DLD1 (cell line): ENCODE data around the gene MYBPC3.

ENCODE experiments used
- in situ Hi-C: cut with HindIII; loops from 2 replicates; pipeline ENCODE4 v1.10.0; 2017; ENCODE audit warnings: low sequenced_read_pairs

Gene MYBPC3

DNA sequence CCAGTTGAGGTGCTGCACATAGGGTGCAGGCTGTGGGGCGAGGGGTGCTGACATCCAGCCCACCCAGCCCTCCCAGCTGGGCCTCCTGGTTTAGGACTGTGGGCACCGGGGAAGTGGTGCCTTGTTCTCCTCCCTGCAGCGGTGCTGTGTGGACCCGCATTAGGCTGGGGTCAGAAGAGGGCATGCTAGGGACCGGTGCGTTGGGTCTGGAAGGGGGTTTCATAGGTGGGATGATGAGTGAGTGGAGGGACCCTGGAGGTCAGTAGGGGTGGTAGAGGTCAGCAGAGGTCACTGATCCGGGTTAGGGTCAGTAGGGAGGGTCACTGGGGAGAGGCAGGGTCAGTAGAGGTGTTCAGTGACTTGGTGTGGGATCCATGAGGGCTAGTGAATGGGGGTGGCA is 6.7 kb upstream of the MYBPC3 start:
- in situ Hi-C loops = no loop called here

DNA sequence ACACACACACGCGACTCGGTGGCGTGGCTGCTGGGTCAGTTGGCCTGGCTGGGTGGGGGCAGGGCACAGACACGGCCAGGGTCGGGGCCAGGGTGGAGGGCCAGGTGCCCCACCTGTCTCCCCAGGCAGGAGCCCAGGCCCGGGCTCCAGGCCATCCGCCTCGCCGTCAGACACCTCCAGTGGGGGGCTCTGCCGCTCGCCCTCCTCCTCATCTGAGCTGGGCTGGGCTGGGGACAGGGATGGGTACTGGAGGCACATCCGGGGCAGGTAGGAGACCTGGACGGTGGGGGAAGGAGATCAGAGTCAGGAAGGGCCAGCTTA is 6.2 kb upstream of the MYBPC3 start:
- in situ Hi-C loops = no loop called here

DNA sequence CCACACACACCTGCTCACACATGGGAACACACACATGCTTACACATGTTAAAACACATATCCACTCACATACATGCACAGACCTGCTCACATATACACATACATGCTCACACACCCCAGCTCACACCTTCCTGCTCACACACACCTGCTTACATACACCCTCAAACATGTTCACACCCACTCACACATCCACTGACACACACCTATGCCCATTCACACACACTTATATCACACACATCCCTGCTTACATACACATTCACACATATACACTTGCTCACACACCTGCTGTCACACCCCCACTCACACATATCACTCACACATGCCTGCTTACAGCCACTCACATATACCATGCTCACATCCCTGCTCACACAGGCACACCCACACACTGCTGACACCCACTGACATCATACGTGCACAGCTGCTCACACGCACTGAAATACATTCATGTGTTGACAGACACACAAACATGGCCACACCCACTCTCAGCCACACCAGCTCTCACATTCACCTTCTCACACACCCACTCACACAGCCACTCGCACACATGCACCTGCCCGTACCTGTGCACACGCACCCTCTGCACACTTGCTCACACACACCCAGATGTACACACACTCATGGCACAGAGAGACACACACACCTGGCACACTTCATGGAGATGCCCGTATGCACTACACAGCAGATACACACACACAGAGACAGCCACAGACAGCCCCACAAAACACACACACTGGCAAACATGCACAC is 5.7 kb upstream of the MYBPC3 start:
- in situ Hi-C loops = no loop called here

DNA sequence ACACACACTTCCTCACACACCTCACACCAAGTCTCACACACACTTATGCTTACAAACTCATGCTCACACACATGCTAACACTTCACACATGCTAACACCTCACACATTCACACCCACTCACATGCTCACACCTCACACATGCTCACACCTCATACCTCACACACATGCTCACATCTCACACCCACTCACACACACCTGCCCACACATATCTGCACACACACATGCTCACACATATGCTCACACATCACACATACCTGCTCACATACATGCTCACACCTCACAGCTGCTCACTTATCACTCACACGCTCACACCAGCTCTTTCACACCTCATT is 4.5 kb upstream of the MYBPC3 start:
- in situ Hi-C loops = no loop called here

DNA sequence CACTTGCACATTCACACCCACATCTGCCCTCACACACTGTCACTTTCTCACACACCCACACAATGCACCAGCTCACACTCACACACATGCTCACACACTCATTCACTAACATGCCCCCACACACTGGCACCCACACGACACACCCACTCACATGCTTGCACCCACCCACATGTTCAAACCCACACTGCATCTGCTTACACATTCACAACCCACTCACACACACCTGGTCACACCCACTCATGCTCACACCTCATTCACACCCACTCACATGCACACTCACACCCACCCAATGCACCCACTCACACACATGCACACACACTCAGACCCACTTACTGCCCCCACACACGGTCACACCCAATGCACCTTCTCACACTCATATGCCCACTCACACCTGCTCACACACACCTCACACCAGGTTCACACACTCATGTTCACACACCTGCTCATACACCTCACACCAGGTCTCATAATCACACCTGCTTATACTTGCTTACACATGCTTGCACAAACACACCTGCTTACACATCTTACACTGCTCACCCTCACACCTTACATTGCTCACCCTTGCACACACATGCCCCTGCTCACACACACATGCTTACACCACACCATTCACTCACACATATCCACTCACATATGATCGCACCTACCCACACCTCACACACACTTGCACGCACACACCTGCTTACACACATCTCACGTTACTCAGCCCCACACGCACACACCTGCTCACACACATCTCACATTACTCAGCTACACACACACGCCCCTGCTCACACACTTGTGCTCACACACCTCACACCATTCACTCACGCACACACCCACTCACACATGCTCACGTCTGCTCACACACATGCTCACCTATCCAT is 3.9 kb upstream of the MYBPC3 start:
- in situ Hi-C loops = no loop called here

DNA sequence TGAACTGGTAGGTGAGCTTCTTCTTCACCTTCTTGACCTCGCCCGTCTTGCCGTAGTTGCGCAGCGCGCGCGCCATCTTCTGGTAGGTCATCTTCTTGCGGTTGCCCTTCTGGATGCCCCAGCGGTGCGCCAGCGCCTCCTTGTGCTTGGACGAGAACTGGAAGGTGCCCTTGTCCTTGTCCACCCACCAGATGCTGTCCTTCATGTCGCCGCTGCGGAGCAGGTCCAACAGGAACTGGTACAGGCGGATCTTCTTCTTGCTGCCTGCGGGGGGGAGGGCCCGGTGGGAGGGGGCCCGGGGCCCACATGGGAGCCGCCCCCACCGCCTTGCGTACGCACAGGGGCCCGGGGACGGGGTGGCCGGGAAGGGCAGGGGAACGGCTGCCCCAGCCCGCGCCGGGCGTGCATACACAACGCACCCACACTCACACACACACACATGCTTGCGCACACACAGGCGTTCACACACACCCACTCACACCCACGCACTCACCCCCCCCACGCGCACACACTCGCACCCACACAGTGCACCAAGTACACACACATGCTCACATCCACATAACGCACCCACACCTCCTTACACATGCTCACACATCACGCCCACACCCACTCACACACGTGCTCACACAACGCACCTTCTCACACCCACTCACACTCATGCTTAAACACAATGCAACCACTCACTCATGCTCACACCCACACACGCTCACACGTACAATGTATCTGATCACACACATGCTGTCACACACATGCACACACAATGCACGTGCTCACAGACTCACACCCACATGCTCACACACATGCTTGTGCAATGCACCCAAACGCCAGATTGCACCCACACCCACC is 3.0 kb upstream of the MYBPC3 start:
- in situ Hi-C loops = no loop called here

DNA sequence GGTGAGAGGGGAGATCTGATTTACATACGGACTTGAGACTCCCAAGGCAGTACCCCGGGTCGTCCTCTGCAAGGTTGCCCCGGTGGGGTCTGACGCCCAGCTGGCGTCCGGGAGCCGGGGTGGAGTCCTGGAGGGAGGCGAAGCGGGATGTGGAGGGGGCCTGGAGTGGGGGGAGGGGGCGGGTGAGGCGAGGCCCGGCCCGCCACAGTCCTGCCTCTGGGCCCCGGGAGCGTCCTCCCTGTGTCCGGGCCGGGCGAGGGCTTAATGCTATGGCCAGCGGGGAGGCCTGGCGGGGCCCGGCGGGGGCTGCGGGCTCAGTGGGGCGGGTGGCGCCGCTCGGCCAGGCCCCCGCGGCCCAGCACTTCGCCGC is 2.4 kb upstream of the MYBPC3 start:
- in situ Hi-C loops = no loop called here

DNA sequence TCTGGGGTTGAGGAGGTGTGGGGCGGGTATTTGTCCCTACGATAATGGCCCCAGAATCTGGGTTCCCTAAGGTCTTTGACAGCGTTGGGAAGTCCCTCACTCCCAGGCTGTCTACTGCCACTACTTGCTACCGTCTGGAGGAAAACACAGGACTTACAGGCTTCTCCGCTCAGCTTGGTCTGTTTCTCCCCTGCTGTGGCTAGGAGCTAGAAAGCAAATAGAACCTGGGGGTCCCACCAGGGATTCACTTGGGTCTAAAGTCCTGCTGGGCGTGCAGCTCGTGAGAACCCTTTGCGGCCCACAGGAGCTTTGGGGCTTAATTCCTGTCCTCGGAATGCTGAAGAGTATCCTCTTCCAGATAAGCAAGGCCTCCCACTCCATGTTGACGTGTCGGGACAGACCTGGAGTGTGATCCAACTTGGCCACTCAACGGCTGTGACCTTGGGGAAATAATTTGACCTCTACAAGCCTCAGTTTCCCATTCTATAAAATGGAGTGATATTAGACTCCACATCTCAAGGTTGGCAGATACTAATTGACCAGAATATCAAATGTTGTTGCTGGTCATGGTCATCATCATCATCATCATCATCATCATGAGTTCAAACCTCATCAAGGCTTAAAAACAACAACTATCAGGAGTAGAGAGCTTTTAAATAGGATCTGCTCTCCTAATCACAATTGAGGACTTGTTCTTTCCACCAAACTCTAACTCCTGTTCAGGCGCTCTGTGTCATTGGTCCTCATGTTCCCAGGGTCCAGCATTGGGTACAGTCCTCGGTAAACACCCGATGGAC is 1.7 kb upstream of the MYBPC3 start:
- in situ Hi-C loops = no loop called here

DNA sequence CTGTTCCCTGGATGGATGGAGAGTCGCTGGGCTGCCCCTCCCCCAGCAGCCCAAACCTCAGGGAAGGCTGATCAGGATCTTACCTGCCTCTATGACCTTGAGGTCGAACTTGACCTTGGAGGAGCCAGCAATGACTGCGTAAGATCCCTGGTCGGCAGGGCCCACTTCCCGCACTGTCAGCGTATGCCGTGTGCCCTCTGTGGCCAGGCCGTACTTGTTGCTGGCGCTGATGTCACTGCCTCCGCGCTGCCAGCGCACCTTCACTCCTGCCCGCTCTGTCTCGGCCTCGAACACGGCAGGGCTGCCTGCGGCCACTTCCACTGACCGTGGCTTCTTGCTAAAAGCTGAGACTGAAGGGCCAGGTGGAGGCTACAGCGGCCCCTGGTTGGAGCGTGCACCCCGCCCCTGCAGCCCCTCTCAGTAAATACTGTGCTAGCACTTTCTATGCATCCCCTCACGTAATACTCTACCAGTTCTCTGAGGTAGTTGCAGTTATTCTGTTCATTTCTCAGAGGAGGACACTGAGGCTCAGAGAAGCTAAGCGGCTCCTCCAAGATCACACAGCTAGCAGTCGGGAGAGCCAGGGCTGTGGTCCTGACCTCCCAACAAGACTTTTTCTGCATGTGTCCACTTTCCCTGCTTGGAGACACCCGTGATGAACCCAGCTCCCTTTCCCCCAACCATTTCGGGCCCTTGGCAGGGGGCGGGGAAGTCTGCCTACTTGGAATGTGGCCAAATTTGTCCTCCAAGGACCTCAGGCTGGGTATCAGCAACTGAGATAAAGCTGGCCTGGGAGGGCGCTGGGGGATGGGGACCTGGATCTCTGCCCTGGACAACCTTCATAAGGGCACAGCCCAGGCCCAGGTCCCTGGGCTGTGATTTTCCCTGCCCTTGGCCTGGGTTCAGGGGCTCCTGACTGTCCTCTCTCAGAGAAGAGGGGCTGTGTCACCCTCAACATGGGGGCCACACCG is 1.1 kb downstream of the MYBPC3 start:
- in situ Hi-C loops = no loop called here

DNA sequence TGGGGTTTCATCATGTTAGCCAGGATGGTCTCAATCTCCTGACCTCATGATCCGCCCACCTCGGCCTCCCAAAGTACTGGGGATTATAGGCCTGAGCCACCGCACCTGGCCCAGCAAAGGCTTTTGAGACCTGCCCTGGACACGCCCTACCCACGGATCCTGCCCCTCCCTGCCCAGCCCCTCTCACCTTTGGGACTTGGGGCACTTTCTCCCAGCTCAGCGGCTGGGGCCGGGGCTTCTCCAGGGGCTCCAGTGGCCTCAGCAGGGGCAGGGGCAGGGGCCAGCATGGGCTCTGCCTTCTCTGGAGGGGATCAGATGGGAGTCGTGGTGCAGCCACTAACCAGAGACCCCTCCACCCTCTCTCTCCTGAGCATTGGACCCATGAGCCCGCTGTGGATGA is 2.2 kb downstream of the MYBPC3 start:
- in situ Hi-C loops = no loop called here

DNA sequence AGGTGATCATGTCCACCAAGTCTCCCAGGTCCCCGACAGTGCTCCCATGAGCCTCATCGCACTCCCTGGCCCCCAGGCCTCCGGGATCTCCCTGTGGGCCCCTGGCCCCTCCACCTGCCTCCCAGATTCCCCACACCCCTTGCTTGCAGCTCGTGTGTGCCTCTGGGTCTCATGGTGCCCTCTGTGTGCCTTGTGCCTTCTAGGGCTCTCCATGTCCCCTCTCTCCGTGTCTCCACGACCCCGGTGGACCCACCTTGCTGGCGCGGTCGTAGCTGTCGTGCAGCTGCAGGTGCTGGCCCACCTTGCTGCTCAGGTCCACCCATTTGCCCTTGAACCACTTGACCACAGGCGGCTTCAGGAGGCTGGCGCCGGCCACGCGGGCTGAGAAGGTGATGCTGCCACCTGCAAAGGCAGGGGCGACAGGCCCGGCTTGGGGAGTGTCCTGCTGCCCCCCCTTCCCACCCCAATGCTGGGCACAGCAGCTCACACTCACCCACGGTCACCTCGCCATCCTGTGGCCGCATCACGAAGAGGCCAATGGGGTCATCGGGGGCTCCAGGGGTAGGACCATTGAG is 2.9 kb downstream of the MYBPC3 start:
- in situ Hi-C loops = no loop called here

DNA sequence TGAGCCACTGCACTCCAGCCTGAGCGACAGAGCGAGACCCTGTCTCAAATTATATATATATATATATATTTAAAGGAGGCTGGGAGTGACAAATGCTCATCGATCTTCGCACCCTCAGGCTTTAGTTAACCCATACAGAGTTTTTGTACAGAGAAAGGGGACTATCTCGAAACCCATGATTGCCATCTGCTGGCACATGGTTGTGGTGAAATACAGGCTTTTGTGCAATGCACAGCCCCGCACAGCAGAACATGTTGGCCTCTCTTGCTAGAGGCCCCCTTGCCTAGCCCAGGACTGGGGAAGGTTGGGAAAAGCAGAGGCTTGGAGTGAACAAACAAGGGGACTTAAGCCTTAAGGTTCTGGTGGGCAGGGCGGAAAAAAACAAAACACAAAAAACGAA is 3.6 kb downstream of the MYBPC3 start:
- in situ Hi-C loops = no loop called here

DNA sequence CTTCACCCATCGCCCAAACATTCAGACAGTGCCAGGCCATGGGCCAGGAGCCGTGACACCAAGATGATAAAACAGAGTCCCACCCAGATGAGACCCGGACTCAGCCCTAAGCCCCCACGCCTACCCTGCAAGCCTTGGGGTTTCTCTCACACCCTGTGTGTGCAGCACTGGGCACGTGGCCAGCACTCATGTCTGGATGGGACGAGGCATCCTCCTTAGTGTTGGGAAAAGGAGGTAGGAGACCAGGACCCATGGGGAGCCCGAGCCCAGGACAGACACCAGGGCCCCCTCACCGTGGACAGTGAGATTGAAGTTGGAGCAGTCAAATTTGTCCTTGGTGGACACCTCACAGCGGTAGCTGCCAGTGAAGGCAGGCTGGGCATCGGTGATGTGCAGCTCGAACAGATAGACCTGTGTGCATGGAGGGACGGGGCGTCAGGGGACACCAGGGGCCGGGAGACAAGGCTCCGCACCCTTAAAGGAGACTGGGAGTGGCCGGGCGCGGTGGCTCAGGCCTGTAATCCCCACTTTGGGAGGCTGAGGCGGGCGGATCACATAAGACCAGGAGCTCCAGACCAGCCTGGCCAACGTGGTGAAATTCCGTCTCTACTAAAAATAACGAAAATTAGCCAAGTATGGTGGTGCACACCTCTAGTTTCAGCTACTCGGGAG is 4.2 kb downstream of the MYBPC3 start:
- in situ Hi-C loops = no loop called here

DNA sequence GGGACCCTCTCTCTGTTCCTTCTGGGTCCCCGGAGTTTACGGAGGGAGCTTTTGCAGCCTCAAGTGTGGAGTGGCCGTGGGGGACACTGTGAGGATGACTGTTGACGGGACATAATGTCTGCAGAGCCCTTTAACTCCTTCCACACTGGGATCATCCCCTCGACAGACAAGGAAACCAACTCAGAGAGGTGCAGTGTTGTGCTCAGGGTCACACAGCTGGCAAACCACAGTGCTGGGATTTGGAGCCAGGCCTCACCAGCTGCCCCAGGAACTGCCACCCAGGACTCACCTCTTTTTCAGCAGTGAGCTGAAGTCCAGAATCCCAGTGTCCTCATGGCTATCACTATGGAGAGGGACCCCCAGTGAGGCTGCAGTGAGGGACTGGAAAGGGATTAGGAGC is 5.4 kb downstream of the MYBPC3 start:
- in situ Hi-C loops = no loop called here

DNA sequence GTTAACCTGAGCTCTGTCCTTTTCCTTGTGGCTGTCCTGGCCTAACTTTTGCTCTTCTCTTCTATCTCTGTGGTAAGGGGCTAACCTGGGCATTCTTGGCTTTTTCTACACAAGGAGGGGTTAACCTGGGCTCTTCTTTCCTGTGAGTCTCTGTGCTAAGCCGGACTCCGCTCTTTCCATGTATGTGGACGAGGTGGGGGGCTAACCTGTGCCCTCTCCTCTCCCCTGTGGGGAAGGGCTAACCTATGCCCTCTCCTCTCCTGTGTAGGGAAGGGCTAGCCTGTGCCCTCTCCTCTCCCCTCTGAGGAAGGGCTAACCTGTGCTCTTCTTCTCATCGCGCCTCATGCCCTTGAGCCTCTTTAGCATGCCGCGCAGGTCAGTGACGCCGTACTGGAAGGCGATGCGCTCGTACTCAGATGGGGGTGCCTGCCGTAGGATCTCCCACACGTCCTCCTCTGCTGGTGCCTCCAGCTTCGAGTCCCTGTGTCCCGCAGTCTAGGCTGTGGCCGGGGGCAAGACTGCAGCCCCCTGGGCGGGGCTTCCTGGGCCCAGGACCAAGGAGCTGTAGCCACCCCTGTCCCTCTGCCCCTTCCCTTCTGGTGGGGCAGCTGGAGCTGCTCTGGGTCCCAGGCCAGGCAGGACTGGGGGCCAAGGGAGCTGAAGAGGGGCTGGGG is 6.5 kb downstream of the MYBPC3 start:
- in situ Hi-C loops = no loop called here

DNA sequence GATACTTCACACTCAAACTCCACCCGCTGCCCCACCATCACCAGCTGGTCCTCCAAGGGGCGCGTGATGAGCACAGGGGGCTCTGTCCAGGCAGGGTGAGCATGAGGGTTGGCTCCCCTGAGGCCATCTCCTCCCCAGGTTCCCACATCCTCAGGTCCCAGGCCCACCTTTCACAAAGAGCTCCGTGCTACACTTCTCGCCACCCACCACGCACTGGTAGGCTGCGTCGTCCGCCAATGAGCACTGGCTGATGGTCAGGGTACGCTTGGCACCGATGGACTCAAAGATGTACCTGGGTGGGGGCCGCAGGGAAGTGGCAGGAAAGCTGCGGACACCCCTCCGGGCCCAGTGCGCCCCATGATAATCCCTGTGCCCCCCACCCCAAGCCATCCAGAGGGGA is 9.6 kb downstream of the MYBPC3 start:
- in situ Hi-C loops = no loop called here

DNA sequence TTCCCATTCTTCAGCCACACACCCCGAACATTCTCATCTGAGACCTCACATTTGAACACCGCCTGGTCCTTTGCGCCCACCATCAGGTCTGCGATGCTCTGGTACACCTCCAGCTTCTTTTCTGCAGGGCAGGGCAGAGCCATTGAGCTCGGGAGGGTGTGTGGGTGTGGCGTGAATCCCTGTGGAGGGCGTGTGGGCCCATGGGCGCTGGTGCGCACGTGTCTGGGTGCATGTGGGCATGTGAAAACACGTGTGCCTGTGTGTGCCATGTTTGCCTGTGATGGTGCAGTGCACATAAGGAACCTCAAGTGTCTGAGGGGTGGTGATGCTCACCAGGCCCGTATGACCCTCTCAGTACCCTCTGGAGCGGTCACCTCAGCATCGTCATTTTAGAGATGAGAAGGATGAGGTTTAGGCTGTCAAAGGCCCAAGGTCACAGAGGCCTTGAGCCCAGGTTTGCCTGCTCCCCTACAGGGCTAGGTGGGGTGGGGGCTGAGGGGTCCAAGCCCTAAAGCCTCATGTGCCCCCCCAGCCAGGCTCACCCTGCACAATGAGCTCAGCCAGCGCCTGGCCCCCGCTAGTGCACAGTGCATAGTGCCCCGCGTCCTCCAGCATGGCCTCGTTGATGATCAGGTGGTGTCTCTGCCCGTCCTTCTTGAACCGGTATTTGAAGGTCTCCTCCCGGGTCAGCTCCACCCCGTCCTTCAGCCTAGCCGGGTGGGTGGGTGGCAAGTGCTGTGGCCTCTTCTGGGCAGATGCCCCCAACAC is 10.3 kb downstream of the MYBPC3 start:
- in situ Hi-C loops = no loop called here
